K562 (cell line): ENCODE results near the gene ARHGEF26. TPM values are rescaled to one million over a fixed set of nuclear protein-coding genes. Genes with fewer than 3 reads are reported as not detected.

Experiments used
- EHMT2 ChIP-seq: fragments of 450-650 bp; IDR thresholded peaks from 2 replicates; pipeline ENCODE4 v1.6.1; 2018; ENCODE audit warnings: antibody characterized with exemption
- FIP1L1 ChIP-seq: fragments of 200-400 bp; formaldehyde crosslinking; IDR thresholded peaks from 2 replicates; pipeline ENCODE4 v1.6.1; 2018; ENCODE audit warnings: mild to moderate bottlenecking, low read depth, low read length; ENCODE audit not compliant: poor library complexity, severe bottlenecking
- FUS ChIP-seq: fragments of 200-400 bp; formaldehyde crosslinking; optimal IDR thresholded peaks from 2 replicates; pipeline ENCODE3; 2017; ENCODE audit warnings: low read depth, low read length
- KDM2B ChIP-seq: fragments of 250-450 bp; sonication (Bioruptor Pico); IDR thresholded peaks from 2 replicates; pipeline ENCODE4 v1.8.0; 2021; ENCODE audit warnings: mild to moderate bottlenecking, moderate library complexity
- LARP7 ChIP-seq: fragments of 450-650 bp; IDR thresholded peaks from 2 replicates; pipeline ENCODE4 v1.6.1; 2016
- MAFG ChIP-seq: fragments of 450-650 bp; conservative IDR thresholded peaks from 2 replicates; pipeline ENCODE4 v1.6.1; 2016; ENCODE audit warnings: missing genetic modification characterization, missing compliant biosample characterization
- NR2C1 ChIP-seq, 2 experiments: fragments of 450-650 bp; IDR thresholded peaks; 2 replicates each; pipeline ENCODE4 v1.6.1; 2017; ENCODE audit warnings: mild to moderate bottlenecking in 2 of 2, antibody characterized with exemption in 1 of 2, inconsistent platforms in 1 of 2, missing compliant biosample characterization in 1 of 2, missing genetic modification characterization in 1 of 2
- RCOR1 ChIP-seq, 2 experiments: IDR thresholded peaks; 2 replicates each; pipeline ENCODE4 v1.6.1; 2012; ENCODE audit warnings: low read depth in 2 of 2, low read length in 2 of 2, borderline replicate concordance in 1 of 2, improper control_type of control experiment in 1 of 2
- SOX6 ChIP-seq: fragments of 450-650 bp; IDR thresholded peaks from 2 replicates; pipeline ENCODE4 v1.6.1; 2014; ENCODE audit warnings: mild to moderate bottlenecking
- THRAP3 ChIP-seq: fragments of 450-650 bp; IDR thresholded peaks from 2 replicates; pipeline ENCODE4 v1.6.1; 2016; ENCODE audit warnings: mild to moderate bottlenecking, inconsistent platforms, borderline replicate concordance
- ZNF785 ChIP-seq: fragments of 250-450 bp; sonication (Bioruptor Pico); IDR thresholded peaks from 2 replicates; pipeline ENCODE4 v1.4.0; 2020; ENCODE audit warnings: mild to moderate bottlenecking
- ZSCAN29 ChIP-seq: fragments of 450-650 bp; IDR thresholded peaks from 2 replicates; pipeline ENCODE4 v1.6.1; 2017
- polyA plus RNA-seq, 8 experiments: library from polyadenylated mRNA; depleted of rRNA in 4 of 8; stranded (reverse) in 5 of 8; unstranded in 3 of 8; fragments of >200 nt; fragmentation: Nextera tagmentation in 2 of 8; fragmentation: Illumina TruSeq in 1 of 8; extraction: Ambion mirVana in 2 of 8; extraction: Trizol in 1 of 8; gene quantifications; 2 replicates each; pipeline versions ENCODE4 v1.2.1 to v1.2.3, GENCODE V29; 2011 to 2014; ENCODE audit warnings: inconsistent platforms in 1 of 8, missing spikeins in 1 of 8
- total RNA-seq, 7 experiments: library from RNA; depleted of rRNA in 6 of 7; stranded (reverse); fragments of >200 nt in 6 of 7; fragmentation: Illumina TruSeq in 2 of 7; extraction: Trizol in 2 of 7; gene quantifications; 2 replicates each; pipeline versions ENCODE4 v1.2.1 to v1.2.3, GENCODE V29; 2011 to 2021; ENCODE audit warnings: low replicate concordance in 1 of 7
- TF ChIP-seq, protein P1 (sequence below): fragments of 450-650 bp; IDR thresholded peaks from 2 replicates; pipeline ENCODE4 v1.6.1; 2016; ENCODE audit warnings: antibody characterized with exemption
- TF ChIP-seq, protein P2 (sequence below): IDR thresholded peaks from 3 replicates; pipeline ENCODE4 v1.6.1; 2011; ENCODE audit warnings: borderline replicate concordance, mild to moderate bottlenecking, moderate library complexity; ENCODE audit not compliant: insufficient read length; ENCODE audit errors: extremely low read depth
- TF ChIP-seq, protein P3 (sequence below), 3 experiments: IDR thresholded peaks in 2 of 3; conservative IDR thresholded peaks in 1 of 3; 2 replicates each; pipeline ENCODE4 v1.5.1; 2011 to 2012; ENCODE audit warnings: low read length in 3 of 3, mild to moderate bottlenecking in 3 of 3, control low read depth in 2 of 3, improper control_type of control experiment in 1 of 3, inconsistent platforms in 1 of 3, low read depth in 1 of 3, mixed read lengths in 1 of 3, moderate library complexity in 1 of 3; ENCODE audit not compliant: insufficient read depth in 2 of 3
- TF ChIP-seq, protein P4 (sequence below): sonication (generic); formaldehyde crosslinking; IDR thresholded peaks from 2 replicates; pipeline ENCODE4 v1.9.0; 2022; ENCODE audit warnings: mild to moderate bottlenecking, missing genetic modification reagents

Gene ARHGEF26
- total and polyA plus RNA-seq, 9 of the 15 experiments (the other 6 are each of a cell fraction or from before 2014, with no cell fraction given): 0.01 to 0.11 (median 0.04) TPM; not detected in 2

DNA sequence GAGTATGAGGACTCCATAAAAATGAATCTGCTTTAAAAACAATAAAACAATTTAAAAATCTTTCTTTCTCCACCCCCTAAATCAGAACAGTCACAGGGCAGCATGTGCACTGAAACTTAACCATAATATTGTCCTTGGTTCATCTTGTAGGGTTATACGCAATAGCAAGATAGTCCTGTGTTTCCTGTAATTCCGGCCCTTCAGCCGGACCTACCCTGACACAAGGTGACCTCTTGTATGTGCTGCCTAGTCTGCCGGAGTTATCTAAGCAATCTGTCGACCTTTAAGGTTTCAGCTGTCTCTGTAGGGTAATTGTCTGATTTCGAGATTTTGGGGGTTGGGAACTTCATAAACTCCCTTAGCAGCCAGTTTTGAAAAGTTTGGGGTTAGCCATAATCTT, 103.2 kb downstream of the ARHGEF26 start (continued):
- TF ChIP-seq RCOR1 (IDR thresholded peaks at IDR 0.05; ENCODE audit: borderline replicate concordance in 1 of 2, low read depth in 2 of 2, low read length in 2 of 2) (0 out of 4 replicates have a peak, but pooled peaks of 1 of the 2 experiments have one; percentile 8), KDM2B (no peak), FUS (no peak), FIP1L1 (no peak), NR2C1 (IDR thresholded peaks at IDR 0.05) (no peak), NR2C1 (tag; IDR thresholded peaks at IDR 0.05) (0 out of 2 replicates have a peak, but pooled peaks have one; percentile 22), MAFG (tag) (no peak), LARP7 (no peak), THRAP3 (no peak), ZSCAN29 (no peak), EHMT2 (no peak), ZNF785 (CRISPR knock-in tag) (no peak), SOX6 (0 out of 2 replicates have a peak, but pooled peaks have one; percentile 11)
- TF ChIP-seq, protein P1, sequence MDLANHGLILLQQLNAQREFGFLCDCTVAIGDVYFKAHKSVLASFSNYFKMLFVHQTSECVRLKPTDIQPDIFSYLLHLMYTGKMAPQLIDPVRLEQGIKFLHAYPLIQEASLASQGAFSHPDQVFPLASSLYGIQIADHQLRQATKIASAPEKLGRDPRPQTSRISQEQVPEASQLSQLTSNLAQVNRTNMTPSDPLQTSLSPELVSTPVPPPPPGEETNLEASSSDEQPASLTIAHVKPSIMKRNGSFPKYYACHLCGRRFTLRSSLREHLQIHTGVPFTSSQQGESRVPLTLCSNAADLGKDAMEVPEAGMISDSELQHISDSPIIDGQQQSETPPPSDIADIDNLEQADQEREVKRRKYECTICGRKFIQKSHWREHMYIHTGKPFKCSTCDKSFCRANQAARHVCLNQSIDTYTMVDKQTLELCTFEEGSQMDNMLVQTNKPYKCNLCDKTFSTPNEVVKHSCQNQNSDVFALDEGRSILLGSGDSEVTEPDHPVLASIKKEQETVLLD: no peak
- TF ChIP-seq, protein P2, sequence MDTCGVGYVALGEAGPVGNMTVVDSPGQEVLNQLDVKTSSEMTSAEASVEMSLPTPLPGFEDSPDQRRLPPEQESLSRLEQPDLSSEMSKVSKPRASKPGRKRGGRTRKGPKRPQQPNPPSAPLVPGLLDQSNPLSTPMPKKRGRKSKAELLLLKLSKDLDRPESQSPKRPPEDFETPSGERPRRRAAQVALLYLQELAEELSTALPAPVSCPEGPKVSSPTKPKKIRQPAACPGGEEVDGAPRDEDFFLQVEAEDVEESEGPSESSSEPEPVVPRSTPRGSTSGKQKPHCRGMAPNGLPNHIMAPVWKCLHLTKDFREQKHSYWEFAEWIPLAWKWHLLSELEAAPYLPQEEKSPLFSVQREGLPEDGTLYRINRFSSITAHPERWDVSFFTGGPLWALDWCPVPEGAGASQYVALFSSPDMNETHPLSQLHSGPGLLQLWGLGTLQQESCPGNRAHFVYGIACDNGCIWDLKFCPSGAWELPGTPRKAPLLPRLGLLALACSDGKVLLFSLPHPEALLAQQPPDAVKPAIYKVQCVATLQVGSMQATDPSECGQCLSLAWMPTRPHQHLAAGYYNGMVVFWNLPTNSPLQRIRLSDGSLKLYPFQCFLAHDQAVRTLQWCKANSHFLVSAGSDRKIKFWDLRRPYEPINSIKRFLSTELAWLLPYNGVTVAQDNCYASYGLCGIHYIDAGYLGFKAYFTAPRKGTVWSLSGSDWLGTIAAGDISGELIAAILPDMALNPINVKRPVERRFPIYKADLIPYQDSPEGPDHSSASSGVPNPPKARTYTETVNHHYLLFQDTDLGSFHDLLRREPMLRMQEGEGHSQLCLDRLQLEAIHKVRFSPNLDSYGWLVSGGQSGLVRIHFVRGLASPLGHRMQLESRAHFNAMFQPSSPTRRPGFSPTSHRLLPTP: no peak
- TF ChIP-seq, protein P3, sequence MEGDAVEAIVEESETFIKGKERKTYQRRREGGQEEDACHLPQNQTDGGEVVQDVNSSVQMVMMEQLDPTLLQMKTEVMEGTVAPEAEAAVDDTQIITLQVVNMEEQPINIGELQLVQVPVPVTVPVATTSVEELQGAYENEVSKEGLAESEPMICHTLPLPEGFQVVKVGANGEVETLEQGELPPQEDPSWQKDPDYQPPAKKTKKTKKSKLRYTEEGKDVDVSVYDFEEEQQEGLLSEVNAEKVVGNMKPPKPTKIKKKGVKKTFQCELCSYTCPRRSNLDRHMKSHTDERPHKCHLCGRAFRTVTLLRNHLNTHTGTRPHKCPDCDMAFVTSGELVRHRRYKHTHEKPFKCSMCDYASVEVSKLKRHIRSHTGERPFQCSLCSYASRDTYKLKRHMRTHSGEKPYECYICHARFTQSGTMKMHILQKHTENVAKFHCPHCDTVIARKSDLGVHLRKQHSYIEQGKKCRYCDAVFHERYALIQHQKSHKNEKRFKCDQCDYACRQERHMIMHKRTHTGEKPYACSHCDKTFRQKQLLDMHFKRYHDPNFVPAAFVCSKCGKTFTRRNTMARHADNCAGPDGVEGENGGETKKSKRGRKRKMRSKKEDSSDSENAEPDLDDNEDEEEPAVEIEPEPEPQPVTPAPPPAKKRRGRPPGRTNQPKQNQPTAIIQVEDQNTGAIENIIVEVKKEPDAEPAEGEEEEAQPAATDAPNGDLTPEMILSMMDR (IDR thresholded peaks at IDR 0.05 in 2 of 3, conservative IDR thresholded peaks at IDR 0.05 in 1 of 3; ENCODE audit: insufficient read depth in 2 of 3, low read depth in 1 of 3, low read length in 3 of 3): no peak
- TF ChIP-seq, protein P4, sequence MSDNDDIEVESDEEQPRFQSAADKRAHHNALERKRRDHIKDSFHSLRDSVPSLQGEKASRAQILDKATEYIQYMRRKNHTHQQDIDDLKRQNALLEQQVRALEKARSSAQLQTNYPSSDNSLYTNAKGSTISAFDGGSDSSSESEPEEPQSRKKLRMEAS (CRISPR knock-in tag): no peak
- TF ChIP-seq, all 486 proteins: peak for 5
